Measurements from ENCODE around the gene MPND. TPM values are rescaled to one million over a fixed set of nuclear protein-coding genes. Genes with fewer than 3 reads are reported as not detected.
A peak's percentile ranks its signal among the peaks of the same experiment; 100 is the strongest.

The MPND gene
- total and polyA plus RNA-seq, 12 donors = 4.5 to 52.3 (median 16.1) TPM

- H3K36me3 ChIP-seq (replicated peaks in 1 of 2) = no peaks in the 10 kb centered on the region
- intact Hi-C loops (cut with DNase I) = no loop called here
- no peaks in the 10 kb centered on the region for H3K9me3 ChIP-seq (replicated peaks in 1 of 3)
- no peak overlapping the region for H3K27ac ChIP-seq
- H3K4me3 ChIP-seq = no peak overlapping the region
- WGBS, 4 donors = 91 to 94% (median 93%) methylated on average over 8 to 9 of the region's 9 CpGs
- TF ChIP-seq CTCF (IDR thresholded peaks at IDR 0.05) (no peak), POLR2A (IDR thresholded peaks at IDR 0.05) (no peak)
- no peaks in the 10 kb centered on the region for H3K27me3 ChIP-seq
- peak in 1 of 7 donors; percentile 25 for DNase-seq
- H3K4me1 ChIP-seq (replicated peaks in 1 of 2) = peaks cover 2 to 13% of the 10 kb centered on the region in 2 donors
These were observed 19.7 kb upstream of the MPND start for GRCh38 chr19:4323692-4324091.

GRCh38 chr19:4324228-4324627 lies 19.1 kb upstream of the MPND start:
- H3K4me3 ChIP-seq = no peak overlapping the region
- intact Hi-C loops (cut with DNase I) = no loop called here
- no peaks in the 10 kb centered on the region for H3K9me3 ChIP-seq (replicated peaks in 1 of 3)
- no peak overlapping the region for H3K27ac ChIP-seq
- DNase-seq = no peak
- H3K36me3 ChIP-seq (replicated peaks in 1 of 2) = no peaks in the 10 kb centered on the region
- peaks cover 8 to 18% of the 10 kb centered on the region in 2 donors for H3K4me1 ChIP-seq (replicated peaks in 1 of 2)
- TF ChIP-seq CTCF (IDR thresholded peaks at IDR 0.05) = no peak
- no peak for TF ChIP-seq POLR2A (IDR thresholded peaks at IDR 0.05)
- 83 to 89% (median 87%) methylated on average over 8 to 12 of the region's 12 CpGs for WGBS, 4 donors
- no peaks in the 10 kb centered on the region for H3K27me3 ChIP-seq

- H3K4me1 ChIP-seq (replicated peaks in 1 of 2) = peaks cover 9 to 20% of the 10 kb centered on the region in 2 donors
- intact Hi-C loops (cut with DNase I) = no loop called here
- no peak overlapping the region for H3K4me3 ChIP-seq
- no peaks in the 10 kb centered on the region for H3K27me3 ChIP-seq
- 54 to 67% (median 59%) methylated on average over 13 of the region's 13 CpGs for WGBS, 4 donors
- no peak overlapping the region for H3K27ac ChIP-seq
- H3K36me3 ChIP-seq (replicated peaks in 1 of 2) = no peaks in the 10 kb centered on the region
- no peak for DNase-seq
- TF ChIP-seq CTCF (IDR thresholded peaks at IDR 0.05) = no peak
- H3K9me3 ChIP-seq (replicated peaks in 1 of 3) = no peaks in the 10 kb centered on the region
These were observed 17.0 kb upstream of the MPND start for GRCh38 chr19:4326215-4326836.

- DNase-seq = peak in 2 of 7 donors; percentile 38 to 39
- H3K4me1 ChIP-seq (replicated peaks in 1 of 2) = peaks cover 9 to 20% of the 10 kb centered on the region in 2 donors
- H3K4me3 ChIP-seq = peak overlapping the region in 1 of 4 donors; percentile 62
- no peak overlapping the region for H3K27ac ChIP-seq
- 6 to 15% (median 8%) methylated on average over 6 to 33 of the region's 33 CpGs for WGBS, 4 donors
- intact Hi-C loops (cut with DNase I) = no loop called here
- TF ChIP-seq POLR2A (IDR thresholded peaks at IDR 0.05) (no peak), CTCF (IDR thresholded peaks at IDR 0.05) (no peak)
- H3K36me3 ChIP-seq (replicated peaks in 1 of 2) = no peaks in the 10 kb centered on the region
- H3K27me3 ChIP-seq = no peaks in the 10 kb centered on the region
- H3K9me3 ChIP-seq (replicated peaks in 1 of 3) = no peaks in the 10 kb centered on the region
These were observed 16.5 kb upstream of the MPND start for GRCh38 chr19:4326837-4327251.
